Stimulated activated CD8-positive, alpha-beta memory T cell treated with anti-CD3 and anti-CD28 coated beads, Interleukin-4, amount 100 ng/mL, for 1 hour (primary cell): ENCODE results near the gene C17orf50.

Experiments used
- DNase-seq, 2 donors: peaks; one replicate each; pipeline ENCODE4 v3.0.0-alpha.2; 2020; ENCODE audit warnings: low read depth in 2 of 2, low spot score in 1 of 2

Gene C17orf50

GRCh38 chr17:35780950-35781349 is 20.3 kb downstream of the C17orf50 start:
- DNase-seq, result no peak

- no peak for DNase-seq
Measured at GRCh38 chr17:35784895-35785294, 24.2 kb downstream of the C17orf50 start.

GRCh38 chr17:35786941-35787432 is 26.3 kb downstream of the C17orf50 start:
- no peak for DNase-seq

GRCh38 chr17:35788477-35789368 is 28.0 kb downstream of the C17orf50 start:
- no peak for DNase-seq

GRCh38 chr17:35790841-35791240 is 30.2 kb downstream of the C17orf50 start:
- no peak for DNase-seq

GRCh38 chr17:35791681-35792350 is 31.1 kb downstream of the C17orf50 start:
- DNase-seq, result no peak

- DNase-seq, result no peak
Measured at GRCh38 chr17:35793257-35793656, 32.6 kb downstream of the C17orf50 start.

GRCh38 chr17:35795007-35795870 is 34.6 kb downstream of the C17orf50 start, which contains the start of gene MMP28:
Gene MMP28, minus strand, starts transcription at chr17:35795641. Its CDS starts 264 bp downstream, at chr17:35795377.
- no peak for DNase-seq

- DNase-seq, result no peak
Measured at GRCh38 chr17:35795871-35796265, 35.2 kb downstream of the C17orf50 start.

GRCh38 chr17:35796942-35797341 is 36.3 kb downstream of the C17orf50 start:
- DNase-seq, result no peak

- DNase-seq, result no peak
Measured at GRCh38 chr17:35797370-35797769, 36.7 kb downstream of the C17orf50 start.

- no peak for DNase-seq
Measured at GRCh38 chr17:35797918-35798317, 37.2 kb downstream of the C17orf50 start.

- DNase-seq, result no peak
Measured at GRCh38 chr17:35799942-35800341, 39.3 kb downstream of the C17orf50 start.

- DNase-seq, result no peak
Measured at GRCh38 chr17:35801583-35802224, 41.0 kb downstream of the C17orf50 start.

- no peak for DNase-seq
Measured at GRCh38 chr17:35804658-35805192, 44.0 kb downstream of the C17orf50 start.

- no peak for DNase-seq
Measured at GRCh38 chr17:35807371-35808144, 46.9 kb downstream of the C17orf50 start.

- DNase-seq, result no peak
Measured at GRCh38 chr17:35808240-35808961, 47.7 kb downstream of the C17orf50 start.

GRCh38 chr17:35808962-35809854 is 48.5 kb downstream of the C17orf50 start, which contains the start of gene TAF15:
Gene TAF15, plus strand, starts transcription at chr17:35809484. Its CDS starts 86 bp downstream, at chr17:35809570.
- peak; percentile 85 to 91 for DNase-seq
